Endothelial cell of umbilical vein (primary cell): ENCODE results near the gene UQCRHL. TPM values are rescaled to one million over a fixed set of nuclear protein-coding genes. Genes with fewer than 3 reads are reported as not detected.

Experiments used
- BruUV-seq: library from RNA; stranded (reverse); fragments of 400-500 nt; replicated peaks from 2 replicates; lab custom pipeline; 2021; lab: Mats Ljungman, UMichigan
- CTCF ChIA-PET: fragments of 300-600, 350-600 bp; sonication (Branson Sonifier 250); formaldehyde crosslinking; loops from one replicate; lab custom pipeline; 2021; ENCODE audit warnings: antibody characterized with exemption, inconsistent platforms; lab: Charles Lee
- POLR2A ChIA-PET: fragments of 300-600, 350-600 bp; sonication (Branson Sonifier 250); formaldehyde crosslinking; loops from one replicate; lab custom pipeline; 2021; ENCODE audit warnings: antibody characterized with exemption, inconsistent platforms; lab: Charles Lee
- DNase-seq: peaks from one replicate; pipeline ENCODE4 v3.0.0-alpha.2; 2011; ENCODE audit warnings: low read depth, low spot score
- FAIRE-seq: peaks from 2 replicates; lab custom pipeline; 2011; peaks lifted over from hg19 to GRCh38; lab: Jason Lieb, UNC
- H2AFZ ChIP-seq: 2 replicates; pipeline ENCODE4 v1.6.0; 2012; ENCODE audit warnings: low read depth, low read length, control low read depth, inconsistent platforms
- H3K27ac ChIP-seq: 2 replicates; pipeline ENCODE4 v1.5.1; 2011; ENCODE audit warnings: low read depth, mild to moderate bottlenecking, control low read depth, low read length, moderate library complexity; ENCODE audit not compliant: insufficient read depth
- H3K27me3 ChIP-seq, 2 experiments: 2 replicates each; pipeline versions ENCODE4 v1.6.0 to v1.6.1; 2011; ENCODE audit warnings: low read length in 2 of 2, mixed read lengths in 1 of 2; ENCODE audit not compliant: control insufficient read depth in 2 of 2, insufficient read depth in 2 of 2
- H3K36me3 ChIP-seq, 2 experiments: 2 replicates in 1 of 2; 3 replicates in 1 of 2; pipeline ENCODE4 v1.5.1; 2011; ENCODE audit warnings: low read length in 2 of 2, mild to moderate bottlenecking in 1 of 2, moderate library complexity in 1 of 2; ENCODE audit not compliant: control insufficient read depth in 2 of 2, insufficient read depth in 2 of 2; ENCODE audit errors: extremely low read depth in 1 of 2
- H3K4me1 ChIP-seq: 3 replicates; pipeline ENCODE4 v1.5.1; 2011; ENCODE audit warnings: mild to moderate bottlenecking, low read length; ENCODE audit not compliant: control insufficient read depth, insufficient read depth; ENCODE audit errors: extremely low read depth
- H3K4me2 ChIP-seq: 2 replicates; pipeline ENCODE4 v1.6.1; 2011; ENCODE audit warnings: low read length, control low read depth, mixed read lengths; ENCODE audit not compliant: insufficient read depth
- H3K4me3 ChIP-seq, 3 experiments: fragments of 200-600 bp in 1 of 3; sonication (generic), shearing (Covaris generic) in 1 of 3; replicated peaks in 1 of 3; 2 replicates each; pipeline ENCODE4 v1.5.1; 2011 to 2016; ENCODE audit warnings: control low read depth in 3 of 3, low read length in 3 of 3, mild to moderate bottlenecking in 2 of 3, inconsistent platforms in 1 of 3, low read depth in 1 of 3, moderate library complexity in 1 of 3; ENCODE audit not compliant: insufficient read depth in 1 of 3
- H3K79me2 ChIP-seq: 2 replicates; pipeline ENCODE4 v1.6.0; 2012; ENCODE audit warnings: low read length, inconsistent platforms; ENCODE audit not compliant: control insufficient read depth, insufficient read depth
- H3K9ac ChIP-seq: replicated peaks from 2 replicates; pipeline ENCODE3; 2011; ENCODE audit warnings: low read length, control low read depth; ENCODE audit not compliant: insufficient read depth; ENCODE audit errors: extremely low read depth
- H3K9me1 ChIP-seq: replicated peaks from 3 replicates; pipeline ENCODE4 v1.6.0; 2011; ENCODE audit warnings: mild to moderate bottlenecking, low read length; ENCODE audit not compliant: control insufficient read depth, insufficient read depth; ENCODE audit errors: extremely low read depth
- H3K9me3 ChIP-seq: replicated peaks from 2 replicates; pipeline ENCODE4 v1.5.1; 2012; ENCODE audit warnings: low read length, inconsistent platforms; ENCODE audit not compliant: control insufficient read depth, insufficient read depth
- H4K20me1 ChIP-seq: replicated peaks from 2 replicates; pipeline ENCODE3; 2011; ENCODE audit warnings: mild to moderate bottlenecking, low read length; ENCODE audit not compliant: control insufficient read depth, insufficient read depth; ENCODE audit errors: extremely low read depth
- EZH2 ChIP-seq: IDR thresholded peaks from 2 replicates; pipeline ENCODE4 v1.6.1; 2012; ENCODE audit warnings: borderline replicate concordance, low read depth, mild to moderate bottlenecking, moderate library complexity, low read length, inconsistent platforms; ENCODE audit not compliant: severe bottlenecking
- FOS ChIP-seq: IDR thresholded peaks from 2 replicates; pipeline ENCODE4 v1.6.1; 2011; ENCODE audit warnings: mild to moderate bottlenecking, low read length, moderate library complexity, borderline replicate concordance; ENCODE audit not compliant: insufficient read depth
- GATA2 ChIP-seq: IDR thresholded peaks from 2 replicates; pipeline ENCODE4 v1.7.0; 2011; ENCODE audit warnings: low read depth, mild to moderate bottlenecking, moderate library complexity, mixed read lengths, low read length; ENCODE audit not compliant: insufficient read length, insufficient read depth
- JUN ChIP-seq: IDR thresholded peaks from 2 replicates; pipeline ENCODE4 v1.6.1; 2011; ENCODE audit warnings: borderline replicate concordance, low read depth; ENCODE audit not compliant: insufficient read length, insufficient read depth
- MYC ChIP-seq: IDR thresholded peaks from one replicate; pipeline ENCODE4 v1.6.1; 2011; ENCODE audit warnings: mild to moderate bottlenecking, low read depth, low read length
- POLR2A ChIP-seq: IDR thresholded peaks from 2 replicates; pipeline ENCODE4 v1.6.1; 2012; ENCODE audit warnings: low read depth, mild to moderate bottlenecking, control low read depth, low read length
- POLR2AphosphoS5 ChIP-seq: IDR thresholded peaks from 2 replicates; pipeline ENCODE4 v1.6.1; 2012; ENCODE audit warnings: low read depth, mild to moderate bottlenecking, control low read depth, low read length, moderate library complexity; ENCODE audit not compliant: insufficient read depth
- dilution Hi-C: fragments of 300-500 bp; cut with MboI; formaldehyde crosslinking; loops from one replicate; pipeline ENCODE4 v1.15.0; 2019; ENCODE audit warnings: low sequenced_read_pairs; ENCODE audit not compliant: extremely low pct_ligation_motif_present
- intact Hi-C: fragments of 100-400 bp; cut with micrococcal nuclease; formaldehyde crosslinking; loops from one replicate; pipeline ENCODE4 v1.10.0; 2022
- polyA plus RNA-seq, 4 experiments: library from polyadenylated mRNA; depleted of rRNA in 3 of 4; stranded (reverse) in 3 of 4; unstranded in 1 of 4; fragments of >200 nt; gene quantifications; 2 replicates each; pipeline versions ENCODE4 v1.2.1 to v1.2.3, GENCODE V29; 2011 to 2012; ENCODE audit warnings: missing spikeins in 1 of 4
- total RNA-seq: library from RNA; stranded (reverse); gene quantifications from 2 replicates; pipeline ENCODE4 v1.2.3, GENCODE V29; 2021
- TF ChIP-seq, protein P1 (sequence below), 2 donors: IDR thresholded peaks; 1 replicate in 1 of 2; 2 replicates in 1 of 2; pipeline ENCODE4 v1.5.1; 2011; ENCODE audit warnings: low read length in 2 of 2, mild to moderate bottlenecking in 2 of 2, moderate library complexity in 2 of 2, control low read depth in 1 of 2, inconsistent platforms in 1 of 2, low read depth in 1 of 2; ENCODE audit not compliant: insufficient read depth in 1 of 2; ENCODE audit errors: extremely low read depth in 1 of 2
- TF ChIP-seq, protein P2 (sequence below): IDR thresholded peaks from 2 replicates; pipeline ENCODE4 v1.6.1; 2011; ENCODE audit not compliant: insufficient read depth, insufficient read length

The UQCRHL gene
- total and polyA plus RNA-seq, 2 donors (not counting 3 experiments of a cell fraction or from before 2014, with no cell fraction given), result 0.92 to 1.4 TPM

DNA sequence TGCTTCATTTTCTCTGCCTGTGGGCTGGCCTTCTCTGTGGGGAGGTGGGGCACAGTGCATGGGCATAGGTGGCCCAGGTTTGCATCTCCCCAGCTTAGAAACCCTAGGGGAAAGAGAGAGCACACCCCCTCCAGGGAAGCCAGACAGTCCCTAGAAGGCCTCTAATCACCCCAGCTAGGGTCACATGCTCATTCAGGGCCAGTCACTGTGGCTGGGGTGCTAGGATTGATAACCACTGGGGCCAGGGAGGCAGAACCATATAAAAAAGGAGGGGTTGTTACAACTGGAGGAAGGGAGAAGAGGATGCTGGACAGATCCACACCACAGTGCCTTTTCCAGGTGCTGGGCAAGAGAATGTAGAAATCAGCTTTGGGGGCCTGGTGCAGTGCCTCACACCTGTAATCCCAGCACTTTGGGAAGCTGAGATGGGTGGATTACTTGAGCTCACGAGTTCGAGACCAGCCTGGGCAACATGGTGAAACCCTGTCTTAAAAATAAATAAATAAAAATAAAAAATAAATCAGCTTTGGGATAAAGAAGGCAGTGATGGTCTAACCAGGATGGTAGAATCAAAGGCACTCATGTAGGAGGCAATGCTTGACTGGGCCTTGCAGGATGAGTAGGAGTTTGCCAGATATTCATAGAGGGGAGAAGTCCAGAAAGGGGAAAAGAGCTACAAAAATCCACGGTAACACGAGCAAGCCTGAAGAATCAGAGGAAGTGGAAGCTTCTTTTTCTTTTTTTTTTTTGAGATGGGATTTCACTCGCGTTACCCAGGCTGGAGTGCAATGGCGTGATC lies 29.3 kb downstream of the UQCRHL start:
- CTCF ChIA-PET, result no interaction called here
- BruUV-seq, result no TSS peak
- FAIRE-seq (peak; percentile 47), DNase-seq (no peak)
- no peaks in the 10 kb centered on the region for H3K4me1 ChIP-seq
- no peaks in the 10 kb centered on the region for H3K9me1 ChIP-seq
- POLR2A ChIA-PET, result interaction anchor here (0.6 kb wide), 1 partner anchor 16 kb away, joined by 3 read pairs; no protein-coding TSS in a partner anchor
- no peak overlapping the region for H3K27ac ChIP-seq
- TF ChIP-seq, protein P1, sequence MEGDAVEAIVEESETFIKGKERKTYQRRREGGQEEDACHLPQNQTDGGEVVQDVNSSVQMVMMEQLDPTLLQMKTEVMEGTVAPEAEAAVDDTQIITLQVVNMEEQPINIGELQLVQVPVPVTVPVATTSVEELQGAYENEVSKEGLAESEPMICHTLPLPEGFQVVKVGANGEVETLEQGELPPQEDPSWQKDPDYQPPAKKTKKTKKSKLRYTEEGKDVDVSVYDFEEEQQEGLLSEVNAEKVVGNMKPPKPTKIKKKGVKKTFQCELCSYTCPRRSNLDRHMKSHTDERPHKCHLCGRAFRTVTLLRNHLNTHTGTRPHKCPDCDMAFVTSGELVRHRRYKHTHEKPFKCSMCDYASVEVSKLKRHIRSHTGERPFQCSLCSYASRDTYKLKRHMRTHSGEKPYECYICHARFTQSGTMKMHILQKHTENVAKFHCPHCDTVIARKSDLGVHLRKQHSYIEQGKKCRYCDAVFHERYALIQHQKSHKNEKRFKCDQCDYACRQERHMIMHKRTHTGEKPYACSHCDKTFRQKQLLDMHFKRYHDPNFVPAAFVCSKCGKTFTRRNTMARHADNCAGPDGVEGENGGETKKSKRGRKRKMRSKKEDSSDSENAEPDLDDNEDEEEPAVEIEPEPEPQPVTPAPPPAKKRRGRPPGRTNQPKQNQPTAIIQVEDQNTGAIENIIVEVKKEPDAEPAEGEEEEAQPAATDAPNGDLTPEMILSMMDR (IDR thresholded peaks at IDR 0.05; ENCODE audit: extremely low read depth in 1 of 2, insufficient read depth in 1 of 2, low read depth in 1 of 2, low read length in 2 of 2), result no peak
- TF ChIP-seq POLR2A, result peak; percentile 8
- H3K79me2 ChIP-seq, result peaks cover 15% of the 10 kb centered on the region
- no peak overlapping the region for H3K9ac ChIP-seq
- peaks cover 34 to 61% of the 10 kb centered on the region in 2 experiments for H3K36me3 ChIP-seq
- dilution Hi-C loops (no loop called here), intact Hi-C loops (no loop called here)
- H2AFZ ChIP-seq, result no peak overlapping the region
- H4K20me1 ChIP-seq, result peaks cover 3% of the 10 kb centered on the region
- H3K27me3 ChIP-seq, result no peaks in the 10 kb centered on the region
- no peaks in the 10 kb centered on the region for H3K9me3 ChIP-seq
- H3K4me2 ChIP-seq, result no peak overlapping the region
- H3K4me3 ChIP-seq, result no peak overlapping the region

DNA sequence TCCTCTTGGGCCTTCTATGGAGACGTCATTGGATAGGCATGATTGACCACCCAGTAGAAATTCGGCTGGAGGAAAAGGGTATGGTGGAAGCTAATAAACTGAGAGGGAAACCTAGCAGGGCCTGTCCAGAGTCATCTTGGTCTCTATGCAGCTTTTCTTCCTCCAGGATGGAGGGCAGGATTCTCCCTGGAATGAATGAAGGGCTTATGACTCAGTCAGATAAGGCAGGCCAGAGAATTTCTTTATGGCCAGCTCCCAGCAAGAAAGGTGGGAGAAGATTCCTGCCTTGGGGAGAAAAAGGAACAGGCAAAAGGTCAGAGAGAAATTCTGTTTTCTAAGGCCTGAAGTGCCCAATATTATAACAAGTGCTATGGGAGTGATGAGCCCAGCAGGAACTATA lies 31.7 kb downstream of the UQCRHL start:
- peaks cover 43 to 60% of the 10 kb centered on the region in 2 experiments for H3K36me3 ChIP-seq
- ChIA-PET POLR2A (interaction anchor here (1.1 to 1.6 kb wide), 2 partner anchors 10 to 15 kb away, joined by 4 read pairs; no protein-coding TSS in a partner anchor), CTCF (no interaction called here)
- H3K9ac ChIP-seq, result no peak overlapping the region
- H3K9me1 ChIP-seq, result no peaks in the 10 kb centered on the region
- H3K4me2 ChIP-seq, result no peak overlapping the region
- no peak overlapping the region for H3K27ac ChIP-seq
- H3K79me2 ChIP-seq, result peaks cover 25% of the 10 kb centered on the region
- no peaks in the 10 kb centered on the region for H3K9me3 ChIP-seq
- H3K27me3 ChIP-seq, result no peaks in the 10 kb centered on the region
- DNase-seq (no peak), FAIRE-seq (no peak)
- TF ChIP-seq JUN, result no peak
- TF ChIP-seq MYC, result no peak
- TF ChIP-seq GATA2, result no peak
- TF ChIP-seq POLR2A, result no peak
- TF ChIP-seq, protein P1 (IDR thresholded peaks at IDR 0.05; ENCODE audit: extremely low read depth in 1 of 2, insufficient read depth in 1 of 2, low read depth in 1 of 2, low read length in 2 of 2), result no peak
- no peak for TF ChIP-seq POLR2AphosphoS5
- TF ChIP-seq, protein P2, sequence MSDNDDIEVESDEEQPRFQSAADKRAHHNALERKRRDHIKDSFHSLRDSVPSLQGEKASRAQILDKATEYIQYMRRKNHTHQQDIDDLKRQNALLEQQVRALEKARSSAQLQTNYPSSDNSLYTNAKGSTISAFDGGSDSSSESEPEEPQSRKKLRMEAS, result no peak
- no peak for TF ChIP-seq FOS
- no peak for TF ChIP-seq EZH2
- no peak overlapping the region for H2AFZ ChIP-seq
- dilution Hi-C loops (no loop called here), intact Hi-C loops (no loop called here)
- no TSS peak for BruUV-seq
- no peaks in the 10 kb centered on the region for H3K4me1 ChIP-seq
- H4K20me1 ChIP-seq, result peaks cover 3% of the 10 kb centered on the region
- no peak overlapping the region for H3K4me3 ChIP-seq
